Hepatocyte (in vitro differentiated cells): ENCODE results near the gene MRPS10. TPM values are rescaled to one million over a fixed set of nuclear protein-coding genes. Genes with fewer than 3 reads are reported as not detected.
"Not testable (repeated sequence)": the region's sequence is repeated elsewhere in the genome, so short reads cannot be mapped to it uniquely, and the experiment has no call there.

Source experiments
- DNase-seq: peaks from one replicate; pipeline ENCODE4 v3.0.0-alpha.2; 2016; ENCODE audit warnings: low spot score
- H2AFZ ChIP-seq: fragments of 200-600 bp; sonication (generic); 2 replicates; pipeline ENCODE4 v1.6.0; 2016; ENCODE audit warnings: antibody characterized with exemption, mild to moderate bottlenecking
- H3K27ac ChIP-seq: fragments of 200-600 bp; sonication (generic); 2 replicates; pipeline ENCODE4 v1.5.1; 2016; ENCODE audit warnings: mild to moderate bottlenecking
- H3K27me3 ChIP-seq: fragments of 200-600 bp; sonication (generic); 2 replicates; pipeline ENCODE4 v1.6.1; 2016
- H3K36me3 ChIP-seq: fragments of 200-600 bp; sonication (generic); replicated peaks from 2 replicates; pipeline ENCODE4 v1.5.1; 2016; ENCODE audit warnings: low read depth; ENCODE audit not compliant: insufficient read depth
- H3K4me1 ChIP-seq: fragments of 200-600 bp; sonication (generic); 2 replicates; pipeline ENCODE4 v1.5.1; 2016; ENCODE audit warnings: mild to moderate bottlenecking, moderate library complexity; ENCODE audit not compliant: insufficient read depth
- H3K4me2 ChIP-seq: fragments of 200-600 bp; sonication (generic); 2 replicates; pipeline ENCODE4 v1.6.0; 2016
- H3K4me3 ChIP-seq: fragments of 200-600 bp; sonication (generic); 2 replicates; pipeline ENCODE4 v1.5.1; 2016; ENCODE audit warnings: mild to moderate bottlenecking
- H3K79me2 ChIP-seq: fragments of 200-600 bp; sonication (generic); 2 replicates; pipeline ENCODE4 v1.6.0; 2017; ENCODE audit warnings: mild to moderate bottlenecking
- H3K9me2 ChIP-seq: fragments of 200-600 bp; sonication (generic); replicated peaks from 2 replicates; pipeline ENCODE4 v1.6.0; 2017; ENCODE audit warnings: mild to moderate bottlenecking; ENCODE audit not compliant: insufficient read depth
- H3K9me3 ChIP-seq: fragments of 200-600 bp; sonication (generic); 2 replicates; pipeline ENCODE4 v1.5.1; 2016; ENCODE audit warnings: low read depth, mild to moderate bottlenecking
- H4K20me1 ChIP-seq: fragments of 200-600 bp; sonication (generic); 2 replicates; pipeline ENCODE4 v1.6.0; 2016; ENCODE audit warnings: mild to moderate bottlenecking; ENCODE audit not compliant: insufficient read depth, poor library complexity, severe bottlenecking
- EZH2 ChIP-seq: fragments of 200-600 bp; sonication (generic); IDR thresholded peaks from 2 replicates; pipeline ENCODE4 v1.6.1; 2016; ENCODE audit warnings: antibody characterized with exemption, mild to moderate bottlenecking, borderline replicate concordance
- EZH2phosphoT487 ChIP-seq: fragments of 200-600 bp; sonication (generic); IDR thresholded peaks from one replicate; pipeline ENCODE4 v1.6.1; 2018; ENCODE audit warnings: antibody characterized with exemption, mild to moderate bottlenecking, low read depth, moderate library complexity; ENCODE audit not compliant: unreplicated experiment, severe bottlenecking
- WGBS: methylation state at CpG from one replicate; pipeline ENCODE4 v1.1.6; 2016; ENCODE audit warnings: low lambda C conversion rate; ENCODE audit errors: missing lambda C conversion rate; 5-methylcytosine and 5-hydroxymethylcytosine counted together
- polyA plus RNA-seq: library from polyadenylated mRNA; unstranded; fragments of >200 nt; fragmentation: Nextera tagmentation; extraction: Ambion mirVana; gene quantifications from 2 replicates; pipeline ENCODE4 v1.2.1, GENCODE V29; 2016
- total RNA-seq: library from RNA; depleted of rRNA; stranded (reverse); fragments of >200 nt; gene quantifications from 2 replicates; pipeline ENCODE4 v1.2.3, GENCODE V29; 2014
- TF ChIP-seq, protein P1 (sequence below): fragments of 200-600 bp; sonication (generic); IDR thresholded peaks from 2 replicates; pipeline ENCODE4 v1.5.1; 2016; ENCODE audit warnings: antibody characterized with exemption, mild to moderate bottlenecking; ENCODE audit not compliant: poor library complexity

The MRPS10 gene
- total and polyA plus RNA-seq, 2 experiments from 2014 or later = 26.8 to 42.8 TPM

DNA sequence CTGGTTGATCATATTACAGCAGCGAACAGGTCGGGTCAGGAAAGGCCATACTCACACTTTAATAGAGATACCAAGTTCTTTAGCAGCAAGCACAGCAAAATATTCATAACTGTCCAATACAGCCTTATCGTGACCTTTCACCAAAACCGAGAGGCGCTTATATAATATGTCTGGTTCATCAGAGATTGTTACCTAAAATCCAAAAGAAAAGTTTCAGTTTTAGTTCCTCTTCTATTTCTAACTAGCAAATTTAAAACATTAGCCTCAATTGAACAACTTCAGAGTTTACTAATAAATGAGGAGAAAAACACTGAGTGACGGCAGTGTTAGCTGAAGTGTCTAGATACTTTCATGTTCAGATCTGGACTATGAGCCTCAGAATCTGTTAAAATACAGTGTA lies 5.9 kb downstream of the MRPS10 start:
- DNase-seq = no peak
- H3K79me2 ChIP-seq = peaks cover 36% of the 10 kb centered on the region
- H3K4me2 ChIP-seq = no peak overlapping the region
- no peaks in the 10 kb centered on the region for H3K27me3 ChIP-seq
- no peak overlapping the region for H2AFZ ChIP-seq
- no peak for TF ChIP-seq EZH2
- TF ChIP-seq, protein P1, sequence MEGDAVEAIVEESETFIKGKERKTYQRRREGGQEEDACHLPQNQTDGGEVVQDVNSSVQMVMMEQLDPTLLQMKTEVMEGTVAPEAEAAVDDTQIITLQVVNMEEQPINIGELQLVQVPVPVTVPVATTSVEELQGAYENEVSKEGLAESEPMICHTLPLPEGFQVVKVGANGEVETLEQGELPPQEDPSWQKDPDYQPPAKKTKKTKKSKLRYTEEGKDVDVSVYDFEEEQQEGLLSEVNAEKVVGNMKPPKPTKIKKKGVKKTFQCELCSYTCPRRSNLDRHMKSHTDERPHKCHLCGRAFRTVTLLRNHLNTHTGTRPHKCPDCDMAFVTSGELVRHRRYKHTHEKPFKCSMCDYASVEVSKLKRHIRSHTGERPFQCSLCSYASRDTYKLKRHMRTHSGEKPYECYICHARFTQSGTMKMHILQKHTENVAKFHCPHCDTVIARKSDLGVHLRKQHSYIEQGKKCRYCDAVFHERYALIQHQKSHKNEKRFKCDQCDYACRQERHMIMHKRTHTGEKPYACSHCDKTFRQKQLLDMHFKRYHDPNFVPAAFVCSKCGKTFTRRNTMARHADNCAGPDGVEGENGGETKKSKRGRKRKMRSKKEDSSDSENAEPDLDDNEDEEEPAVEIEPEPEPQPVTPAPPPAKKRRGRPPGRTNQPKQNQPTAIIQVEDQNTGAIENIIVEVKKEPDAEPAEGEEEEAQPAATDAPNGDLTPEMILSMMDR = no peak
- TF ChIP-seq EZH2phosphoT487 = no peak
- H3K4me3 ChIP-seq = no peak overlapping the region
- H3K9me3 ChIP-seq = no peaks in the 10 kb centered on the region
- H3K27ac ChIP-seq = no peak overlapping the region
- H3K36me3 ChIP-seq = no peaks in the 10 kb centered on the region
- peaks cover 3% of the 10 kb centered on the region for H3K4me1 ChIP-seq
- WGBS = 97% methylated on average over 6 of the region's 6 CpGs
- no peaks in the 10 kb centered on the region for H3K9me2 ChIP-seq
- no peaks in the 10 kb centered on the region for H4K20me1 ChIP-seq

DNA sequence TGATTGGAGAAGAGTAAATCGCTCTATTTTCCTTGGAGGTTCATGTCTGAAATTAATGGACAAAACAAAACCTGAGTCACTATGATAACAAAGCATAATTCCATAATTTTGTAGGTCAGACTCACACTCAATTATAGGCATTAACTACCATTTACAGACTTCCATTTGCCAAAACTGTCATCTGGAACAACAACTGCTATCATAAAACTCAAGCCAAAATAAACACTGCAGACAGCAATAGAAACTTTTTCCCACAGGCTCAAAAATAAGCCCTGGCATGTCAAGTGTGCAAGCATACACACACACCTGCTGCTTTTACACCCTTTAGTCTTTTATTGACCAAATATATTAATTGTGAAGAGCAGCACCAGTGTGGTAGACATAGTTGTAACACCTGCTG lies 7.1 kb downstream of the MRPS10 start:
- H3K4me1 ChIP-seq = no peaks in the 10 kb centered on the region
- H4K20me1 ChIP-seq = no peaks in the 10 kb centered on the region
- H3K4me2 ChIP-seq = no peak overlapping the region
- H3K9me3 ChIP-seq = no peaks in the 10 kb centered on the region
- H2AFZ ChIP-seq = no peak overlapping the region
- H3K27ac ChIP-seq = peak overlapping the region; percentile 40
- H3K79me2 ChIP-seq = peaks cover 31% of the 10 kb centered on the region
- H3K9me2 ChIP-seq = no peaks in the 10 kb centered on the region
- H3K4me3 ChIP-seq = no peak overlapping the region
- DNase-seq = no peak
- WGBS = 100% methylated on average over 1 of the region's 1 CpG
- H3K36me3 ChIP-seq = no peaks in the 10 kb centered on the region
- TF ChIP-seq EZH2phosphoT487 (no peak), EZH2 (no peak)
- TF ChIP-seq, protein P1 = no peak
- no peaks in the 10 kb centered on the region for H3K27me3 ChIP-seq

DNA sequence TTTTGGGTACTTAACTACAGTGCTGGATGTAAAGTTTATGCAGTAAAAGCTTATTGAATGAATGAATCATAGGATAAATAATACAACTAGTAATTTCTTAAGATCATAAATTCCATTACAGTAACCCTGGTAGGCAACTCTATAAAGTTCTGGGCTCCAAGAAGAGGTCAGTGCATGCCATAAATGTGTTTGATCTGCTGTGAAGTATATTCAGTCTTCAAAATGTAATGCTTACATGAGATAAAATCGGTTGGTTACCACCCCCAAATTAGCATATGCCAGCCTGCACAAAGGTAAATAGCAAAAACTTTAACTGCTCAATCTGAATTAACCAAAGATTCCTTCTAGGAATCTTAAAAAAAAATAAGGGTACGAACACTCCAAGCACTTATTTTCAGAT lies 10.1 kb downstream of the MRPS10 start:
- not testable (repeated sequence) for H3K4me2 ChIP-seq, H3K9me2 ChIP-seq, H3K27me3 ChIP-seq, H3K4me3 ChIP-seq, H3K4me1 ChIP-seq, H2AFZ ChIP-seq, DNase-seq, H3K36me3 ChIP-seq, H3K79me2 ChIP-seq, H3K27ac ChIP-seq, H4K20me1 ChIP-seq, H3K9me3 ChIP-seq
- WGBS = 76% methylated on average over 2 of the region's 2 CpGs

DNA sequence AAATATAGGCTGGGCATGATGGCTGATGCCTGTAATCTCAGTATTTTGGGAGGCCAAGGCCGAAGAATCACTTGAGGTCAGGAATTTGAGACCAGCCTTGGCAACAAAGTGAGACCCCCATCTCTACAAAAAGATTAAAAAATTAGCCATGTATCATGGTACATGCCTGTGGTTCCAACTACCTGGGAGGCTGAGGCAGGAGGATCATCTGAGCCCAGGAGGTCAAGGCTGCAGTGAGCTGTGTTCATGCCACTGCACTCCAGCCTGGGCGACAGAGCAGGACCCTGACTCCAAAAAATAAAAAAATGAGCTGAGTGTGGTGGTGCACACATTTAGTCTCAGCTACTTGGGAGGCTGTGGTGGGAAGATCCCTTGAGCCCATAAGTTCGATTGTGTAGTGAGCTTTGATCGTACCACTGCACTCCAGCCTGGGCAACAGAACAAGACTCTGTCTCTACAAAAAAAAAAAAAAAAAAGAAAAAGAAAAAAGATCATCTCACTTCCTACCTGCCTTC lies 12.8 kb downstream of the MRPS10 start:
- Histone ChIP-seq H3K27me3 (no peaks in the 10 kb centered on the region), H2AFZ (no peak overlapping the region), H3K4me2 (peak overlapping the region; percentile 2), H4K20me1 (no peaks in the 10 kb centered on the region), H3K79me2 (no peaks in the 10 kb centered on the region), H3K4me1 (peaks cover 13% of the 10 kb centered on the region), H3K9me2 (no peaks in the 10 kb centered on the region), H3K9me3 (no peaks in the 10 kb centered on the region), H3K27ac (peak overlapping the region; percentile 61), H3K36me3 (no peaks in the 10 kb centered on the region), H3K4me3 (no peak overlapping the region)
- no peak for DNase-seq
- WGBS = 87% methylated on average over 4 of the region's 4 CpGs
- TF ChIP-seq EZH2 (no peak), EZH2phosphoT487 (no peak)
- TF ChIP-seq, protein P1 = no peak
